AG04450 (cell line): ENCODE data around the gene NINJ2. TPM values are rescaled to one million over a fixed set of nuclear protein-coding genes. Genes with fewer than 3 reads are reported as not detected.
"Not testable (repeated sequence)": the region's sequence is repeated elsewhere in the genome, so short reads cannot be mapped to it uniquely, and the experiment has no call there.

Experiments
- CTCF ChIA-PET: fragments of 300-600, 350-600 bp; formaldehyde crosslinking; extraction: SDS; loops from one replicate; lab custom pipeline; 2022; ENCODE audit warnings: antibody characterized with exemption, inconsistent platforms; lab: Charles Lee
- POLR2A ChIA-PET: fragments of 350-600 bp; formaldehyde crosslinking; extraction: SDS; loops from one replicate; lab custom pipeline; 2021; ENCODE audit warnings: antibody characterized with exemption, inconsistent platforms; lab: Yijun Ruan, JAX
- DNase-seq: peaks from one replicate; pipeline ENCODE4 v3.0.0-alpha.2; 2011; ENCODE audit warnings: low read depth, low spot score
- H3K27ac ChIP-seq: one replicate; pipeline ENCODE4 v1.5.1; 2012; ENCODE audit warnings: low read depth, low read length, control low read depth
- H3K27me3 ChIP-seq: one replicate; pipeline ENCODE4 v1.6.0; 2012; ENCODE audit warnings: low read length; ENCODE audit not compliant: control insufficient read depth, insufficient read depth
- H3K4me3 ChIP-seq: 2 replicates; pipeline ENCODE4 v1.5.1; 2011; ENCODE audit warnings: mild to moderate bottlenecking, low read depth, low read length, control low read depth
- H3K9me3 ChIP-seq: 2 replicates; pipeline ENCODE4 v1.5.1; 2012; ENCODE audit warnings: low read length; ENCODE audit not compliant: control insufficient read depth, insufficient read depth
- polyA plus RNA-seq: library from polyadenylated mRNA; depleted of rRNA; stranded (reverse); fragments of >200 nt; gene quantifications from 2 replicates; pipeline ENCODE4 v1.2.3, GENCODE V29; 2011
- TF ChIP-seq, protein P1 (sequence below): IDR thresholded peaks from 2 replicates; pipeline ENCODE4 v1.5.1; 2011; ENCODE audit warnings: low read depth, low read length, control low read depth, inconsistent platforms

Gene NINJ2
- polyA plus RNA-seq, 1 experiment: not detected

DNA sequence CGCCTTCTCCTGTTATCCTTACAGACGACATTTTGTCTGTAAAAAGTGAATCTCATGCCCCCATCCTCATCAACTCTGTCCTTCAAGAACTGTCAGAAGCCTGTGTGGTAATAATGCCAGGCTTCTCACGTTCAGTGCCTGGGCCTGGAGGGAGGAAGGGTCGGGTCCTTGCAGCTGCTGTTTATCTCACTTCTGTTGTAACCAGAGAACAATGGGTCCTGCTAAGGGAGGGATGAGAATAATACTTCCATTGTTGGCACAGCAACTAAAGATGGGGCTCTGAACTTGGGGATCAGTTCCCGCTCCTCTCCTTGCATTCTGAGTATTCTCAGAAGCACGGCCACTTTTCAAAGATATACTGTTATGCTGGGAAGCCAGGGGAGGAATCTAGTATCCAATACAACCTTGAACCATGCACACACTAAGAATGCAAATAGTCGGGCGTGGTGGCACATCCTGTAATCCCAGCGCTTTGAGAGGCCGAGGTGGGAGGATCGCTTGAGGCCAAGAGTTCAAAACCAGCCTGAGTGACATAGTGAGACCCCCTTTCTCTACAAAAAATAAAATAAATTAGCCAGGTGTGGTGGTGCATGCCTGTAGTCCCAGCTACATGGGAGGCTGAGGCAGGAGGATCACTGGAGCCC lies 38.8 kb upstream of the NINJ2 start:
- CTCF ChIA-PET: interaction anchor here (0.6 to 1.2 kb wide), 3 partner anchors 10 to 300 kb away, joined by 3 to 4 read pairs (median 3); partner anchors contain the start of gene CCDC77
- POLR2A ChIA-PET: no interaction called here
- peaks cover 14% of the 10 kb centered on the region for H3K9me3 ChIP-seq
- no peak overlapping the region for H3K4me3 ChIP-seq
- peaks cover 17% of the 10 kb centered on the region for H3K27me3 ChIP-seq
- TF ChIP-seq, protein P1, sequence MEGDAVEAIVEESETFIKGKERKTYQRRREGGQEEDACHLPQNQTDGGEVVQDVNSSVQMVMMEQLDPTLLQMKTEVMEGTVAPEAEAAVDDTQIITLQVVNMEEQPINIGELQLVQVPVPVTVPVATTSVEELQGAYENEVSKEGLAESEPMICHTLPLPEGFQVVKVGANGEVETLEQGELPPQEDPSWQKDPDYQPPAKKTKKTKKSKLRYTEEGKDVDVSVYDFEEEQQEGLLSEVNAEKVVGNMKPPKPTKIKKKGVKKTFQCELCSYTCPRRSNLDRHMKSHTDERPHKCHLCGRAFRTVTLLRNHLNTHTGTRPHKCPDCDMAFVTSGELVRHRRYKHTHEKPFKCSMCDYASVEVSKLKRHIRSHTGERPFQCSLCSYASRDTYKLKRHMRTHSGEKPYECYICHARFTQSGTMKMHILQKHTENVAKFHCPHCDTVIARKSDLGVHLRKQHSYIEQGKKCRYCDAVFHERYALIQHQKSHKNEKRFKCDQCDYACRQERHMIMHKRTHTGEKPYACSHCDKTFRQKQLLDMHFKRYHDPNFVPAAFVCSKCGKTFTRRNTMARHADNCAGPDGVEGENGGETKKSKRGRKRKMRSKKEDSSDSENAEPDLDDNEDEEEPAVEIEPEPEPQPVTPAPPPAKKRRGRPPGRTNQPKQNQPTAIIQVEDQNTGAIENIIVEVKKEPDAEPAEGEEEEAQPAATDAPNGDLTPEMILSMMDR: no peak
- no peak overlapping the region for H3K27ac ChIP-seq
- no peak for DNase-seq

DNA sequence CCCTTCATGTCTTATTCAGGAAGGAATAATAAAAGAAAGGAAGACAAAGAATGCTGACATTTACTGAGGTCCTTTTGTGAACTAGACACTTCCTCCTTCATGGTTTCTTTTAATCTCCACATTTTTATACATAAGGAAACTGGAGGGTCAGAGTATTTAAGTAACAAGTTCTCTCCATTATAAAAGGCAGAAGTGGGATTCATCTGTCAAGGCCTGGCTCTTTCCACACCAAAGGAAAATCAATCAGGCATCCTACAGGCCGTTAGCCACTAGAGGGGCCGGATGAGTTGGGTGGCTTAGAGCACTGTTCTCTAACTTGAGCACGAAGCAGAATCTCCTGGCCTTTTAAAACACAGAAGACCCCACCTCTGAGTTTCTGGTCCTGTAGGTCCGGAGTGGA lies 36.8 kb upstream of the NINJ2 start:
- ChIA-PET CTCF (interaction anchor here (1.0 kb wide), 1 partner anchor 51 kb away, joined by 5 read pairs; no protein-coding TSS in a partner anchor), POLR2A (no interaction called here)
- Histone ChIP-seq H3K27ac (no peak overlapping the region), H3K9me3 (peaks cover 14% of the 10 kb centered on the region), H3K27me3 (peaks cover 9% of the 10 kb centered on the region), H3K4me3 (no peak overlapping the region)
- TF ChIP-seq, protein P1: no peak
- DNase-seq: no peak

DNA sequence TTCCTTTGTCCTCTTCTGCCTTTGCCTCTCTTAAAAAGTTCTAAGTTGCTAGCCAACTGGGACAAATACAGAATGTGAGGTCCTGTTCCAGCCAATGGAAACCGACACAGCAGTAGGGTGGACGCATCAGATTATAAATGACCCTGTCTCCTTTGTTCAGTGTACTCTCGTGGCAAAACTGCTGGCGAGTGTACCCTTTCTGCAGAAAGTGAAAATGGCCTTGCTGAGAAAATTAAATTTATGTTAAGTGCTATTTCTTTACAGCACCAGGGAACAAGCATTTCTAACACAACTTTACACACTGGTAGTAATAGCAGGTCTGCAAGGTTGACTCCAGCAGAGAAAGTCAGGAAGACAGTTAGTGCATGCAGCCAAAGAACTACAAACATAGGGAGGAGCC lies 35.0 kb upstream of the NINJ2 start:
- POLR2A ChIA-PET, H3K27me3 ChIP-seq, H3K27ac ChIP-seq, H3K4me3 ChIP-seq, DNase-seq: not testable (repeated sequence)
- peaks cover 14% of the 10 kb centered on the region for H3K9me3 ChIP-seq
- CTCF ChIA-PET: interaction anchor here (1.1 kb wide), 1 partner anchor 52 kb away, joined by 4 read pairs; no protein-coding TSS in a partner anchor

DNA sequence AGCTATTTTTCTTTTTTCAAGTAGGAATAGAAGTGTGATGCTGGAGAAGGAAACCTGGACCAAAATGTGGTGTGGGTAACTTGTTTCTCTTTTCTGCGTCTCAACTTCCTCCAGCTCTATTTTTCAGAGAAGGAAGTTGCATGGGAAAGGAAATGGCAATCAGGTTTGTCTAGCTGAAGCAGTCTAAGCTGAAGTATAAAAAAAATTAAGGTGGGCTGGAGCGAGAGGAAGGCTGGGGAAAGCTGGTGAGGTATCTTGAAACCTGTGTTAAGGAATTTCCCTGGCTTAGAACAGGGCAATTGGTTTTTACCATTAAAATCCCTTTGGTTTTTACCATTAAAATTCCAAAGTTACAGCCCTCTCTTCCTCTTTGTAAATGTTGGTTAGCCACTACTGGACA lies 34.2 kb upstream of the NINJ2 start:
- CTCF ChIA-PET: no interaction called here

DNA sequence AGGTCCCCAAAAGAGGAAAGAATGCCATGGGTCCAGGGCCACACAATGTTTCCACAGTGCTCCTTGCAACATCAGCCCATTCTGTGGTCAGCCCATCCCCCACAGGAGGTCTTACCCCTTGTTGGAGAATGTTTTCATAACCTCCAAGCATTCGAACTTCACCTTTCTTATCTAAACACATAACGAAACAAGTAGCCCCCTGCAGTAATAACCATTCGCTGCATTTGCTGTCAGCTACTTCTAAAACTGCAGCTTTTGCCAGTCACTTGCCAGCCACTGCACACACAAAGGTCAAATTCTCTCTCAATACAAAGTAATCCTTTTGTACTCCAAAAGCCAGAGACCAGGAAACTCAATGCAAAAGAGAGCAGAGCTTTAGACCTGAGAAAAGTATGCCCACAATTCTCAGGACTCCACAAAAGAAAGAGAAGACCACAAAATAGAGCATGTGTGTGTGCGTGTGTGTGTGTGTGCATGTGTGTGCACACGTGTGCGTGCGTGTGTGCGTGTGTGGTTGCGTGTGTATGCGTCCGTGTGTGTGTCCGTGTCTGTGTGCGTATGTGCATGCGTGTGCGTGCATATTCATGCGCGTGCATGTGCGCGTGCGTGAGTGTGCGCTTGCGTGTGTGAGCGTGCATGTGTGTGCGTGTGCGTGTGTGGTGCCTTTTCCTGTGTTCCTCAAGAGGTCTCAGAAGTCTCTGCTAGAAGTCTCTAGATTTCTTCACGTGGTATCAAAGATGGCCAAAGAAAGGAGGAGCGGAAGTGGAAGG lies 31.7 kb upstream of the NINJ2 start:
- Histone ChIP-seq H3K4me3 (no peak overlapping the region), H3K27ac (no peak overlapping the region), H3K27me3 (peaks cover 4% of the 10 kb centered on the region), H3K9me3 (peaks cover 14% of the 10 kb centered on the region)
- TF ChIP-seq, protein P1: no peak
- DNase-seq: no peak
- CTCF ChIA-PET: interaction anchor here (0.7 kb wide), 1 partner anchor 28 kb away, joined by 3 read pairs; no protein-coding TSS in a partner anchor
- POLR2A ChIA-PET: no interaction called here

More for the DNA sequence above, 34.2 kb upstream of the NINJ2 start:
- TF ChIP-seq, protein P1: no peak
- peaks cover 4% of the 10 kb centered on the region for H3K27me3 ChIP-seq
- peaks cover 14% of the 10 kb centered on the region for H3K9me3 ChIP-seq
- H3K27ac ChIP-seq: no peak overlapping the region
- DNase-seq: no peak
- H3K4me3 ChIP-seq: no peak overlapping the region
- POLR2A ChIA-PET: no interaction called here
